BE2C (cell line): ENCODE data around the gene USH2A.

ENCODE experiments used
- DNase-seq: peaks from one replicate; pipeline ENCODE4 v3.0.0-alpha.2; 2020
- H3K27me3 ChIP-seq: fragments of 250-450 bp; sonication (Bioruptor Pico); 2 replicates; pipeline ENCODE4 v1.5.1; 2020; ENCODE audit warnings: mild to moderate bottlenecking
- H3K36me3 ChIP-seq: fragments of 250-450 bp; sonication (Bioruptor Pico); 2 replicates; pipeline ENCODE4 v1.5.1; 2020; ENCODE audit warnings: mild to moderate bottlenecking
- H3K4me1 ChIP-seq: fragments of 250-450 bp; sonication (Bioruptor Pico); 2 replicates; pipeline ENCODE4 v1.5.1; 2020
- H3K4me3 ChIP-seq: 2 replicates; pipeline ENCODE4 v1.5.1; 2011; ENCODE audit warnings: low read depth, low read length
- H3K9me3 ChIP-seq: fragments of 250-450 bp; sonication (Bioruptor Pico); 2 replicates; pipeline ENCODE4 v1.5.1; 2020
- TF ChIP-seq, protein P1 (sequence below): IDR thresholded peaks from 2 replicates; pipeline ENCODE4 v1.5.1; 2012; ENCODE audit warnings: mild to moderate bottlenecking, low read depth, low read length

The USH2A gene

DNA sequence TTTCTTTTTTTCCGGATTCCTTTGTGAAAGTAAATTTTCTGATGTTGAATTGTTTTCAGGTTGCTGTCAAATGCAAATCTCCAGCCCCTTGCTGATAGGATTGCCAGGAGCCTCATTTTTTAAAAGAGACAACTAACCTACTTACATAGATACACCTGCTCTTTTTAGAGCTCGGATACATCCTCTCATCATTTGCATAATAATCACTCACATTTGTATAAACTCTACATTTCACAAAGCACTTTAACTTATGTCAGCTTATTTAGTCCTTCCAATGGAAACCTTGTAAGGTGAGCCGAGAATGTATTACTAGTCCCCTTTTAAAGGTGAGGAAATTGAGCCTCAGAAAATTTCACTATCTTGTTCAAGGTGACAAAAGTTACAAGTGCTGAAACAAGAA lies 771.4 kb downstream of the USH2A start:
- TF ChIP-seq, protein P1, sequence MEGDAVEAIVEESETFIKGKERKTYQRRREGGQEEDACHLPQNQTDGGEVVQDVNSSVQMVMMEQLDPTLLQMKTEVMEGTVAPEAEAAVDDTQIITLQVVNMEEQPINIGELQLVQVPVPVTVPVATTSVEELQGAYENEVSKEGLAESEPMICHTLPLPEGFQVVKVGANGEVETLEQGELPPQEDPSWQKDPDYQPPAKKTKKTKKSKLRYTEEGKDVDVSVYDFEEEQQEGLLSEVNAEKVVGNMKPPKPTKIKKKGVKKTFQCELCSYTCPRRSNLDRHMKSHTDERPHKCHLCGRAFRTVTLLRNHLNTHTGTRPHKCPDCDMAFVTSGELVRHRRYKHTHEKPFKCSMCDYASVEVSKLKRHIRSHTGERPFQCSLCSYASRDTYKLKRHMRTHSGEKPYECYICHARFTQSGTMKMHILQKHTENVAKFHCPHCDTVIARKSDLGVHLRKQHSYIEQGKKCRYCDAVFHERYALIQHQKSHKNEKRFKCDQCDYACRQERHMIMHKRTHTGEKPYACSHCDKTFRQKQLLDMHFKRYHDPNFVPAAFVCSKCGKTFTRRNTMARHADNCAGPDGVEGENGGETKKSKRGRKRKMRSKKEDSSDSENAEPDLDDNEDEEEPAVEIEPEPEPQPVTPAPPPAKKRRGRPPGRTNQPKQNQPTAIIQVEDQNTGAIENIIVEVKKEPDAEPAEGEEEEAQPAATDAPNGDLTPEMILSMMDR = no peak
- Histone ChIP-seq H3K27me3 (no peaks in the 10 kb centered on the region; the same call in 1 of the 2 replicates), H3K36me3 (no peaks in the 10 kb centered on the region), H3K4me1 (no peaks in the 10 kb centered on the region), H3K9me3 (no peaks in the 10 kb centered on the region), H3K4me3 (no peak overlapping the region)
- no peak for DNase-seq

DNA sequence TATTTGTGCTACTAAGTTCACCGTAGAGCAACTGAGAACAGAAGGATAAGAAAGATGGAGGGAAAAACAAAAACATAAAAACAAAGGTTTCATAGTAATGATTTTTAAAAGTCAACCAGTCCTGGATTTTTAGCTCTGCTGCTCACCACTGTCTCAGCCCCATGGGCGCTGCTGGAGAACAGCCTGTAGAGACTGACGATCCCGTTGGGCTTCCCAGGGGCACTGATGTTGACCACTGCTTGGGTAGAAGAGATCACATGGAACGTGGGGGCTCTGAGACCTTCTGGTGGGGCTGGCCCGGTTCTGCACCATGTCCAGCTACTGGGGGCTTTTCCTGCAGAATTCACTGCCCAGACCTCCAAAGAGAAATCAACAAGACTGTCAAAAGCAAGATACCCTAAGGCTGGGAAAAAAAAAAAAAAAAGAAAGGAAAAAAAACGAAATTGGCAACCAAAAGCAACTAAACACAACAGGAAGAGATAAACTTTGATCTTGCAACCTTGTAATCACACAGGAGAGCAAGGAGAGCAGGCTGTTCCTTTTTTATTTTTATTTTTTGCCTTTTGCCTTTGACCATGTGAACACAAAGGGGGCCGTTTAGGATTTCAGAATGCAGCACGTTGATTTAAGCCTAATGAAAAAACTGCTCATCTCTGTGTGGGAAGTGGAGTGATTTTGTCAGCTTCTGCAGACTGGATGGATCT lies 772.6 kb downstream of the USH2A start:
- TF ChIP-seq, protein P1 = no peak
- Histone ChIP-seq H3K4me3 (no peak overlapping the region), H3K27me3 (no peaks in the 10 kb centered on the region; the same call in 1 of the 2 replicates), H3K36me3 (no peaks in the 10 kb centered on the region), H3K4me1 (no peaks in the 10 kb centered on the region), H3K9me3 (no peaks in the 10 kb centered on the region)
- no peak for DNase-seq

DNA sequence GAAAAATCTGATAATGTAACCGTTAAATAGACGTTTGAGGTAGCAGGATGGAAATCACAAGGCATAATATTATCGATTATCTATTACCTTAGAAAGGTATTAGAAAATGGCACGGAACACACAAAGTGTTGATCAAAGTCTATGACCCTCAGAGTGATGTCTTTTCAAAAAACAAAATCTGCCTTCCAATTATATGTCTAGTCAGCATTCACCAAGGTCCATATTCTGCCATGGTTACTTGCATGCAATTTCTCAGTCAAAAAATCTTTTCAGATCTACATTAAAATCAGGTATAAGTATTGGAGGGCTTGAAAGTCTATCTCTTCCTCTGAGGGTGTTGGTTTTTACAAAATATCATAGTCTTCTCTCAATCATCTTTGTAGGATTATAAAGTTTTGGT lies 774.3 kb downstream of the USH2A start:
- no peaks in the 10 kb centered on the region for H3K9me3 ChIP-seq
- no peak for DNase-seq
- TF ChIP-seq, protein P1 = no peak
- H3K36me3 ChIP-seq = no peaks in the 10 kb centered on the region
- no peak overlapping the region for H3K4me3 ChIP-seq
- H3K27me3 ChIP-seq = no peaks in the 10 kb centered on the region; the same call in 1 of the 2 replicates
- H3K4me1 ChIP-seq = no peaks in the 10 kb centered on the region

DNA sequence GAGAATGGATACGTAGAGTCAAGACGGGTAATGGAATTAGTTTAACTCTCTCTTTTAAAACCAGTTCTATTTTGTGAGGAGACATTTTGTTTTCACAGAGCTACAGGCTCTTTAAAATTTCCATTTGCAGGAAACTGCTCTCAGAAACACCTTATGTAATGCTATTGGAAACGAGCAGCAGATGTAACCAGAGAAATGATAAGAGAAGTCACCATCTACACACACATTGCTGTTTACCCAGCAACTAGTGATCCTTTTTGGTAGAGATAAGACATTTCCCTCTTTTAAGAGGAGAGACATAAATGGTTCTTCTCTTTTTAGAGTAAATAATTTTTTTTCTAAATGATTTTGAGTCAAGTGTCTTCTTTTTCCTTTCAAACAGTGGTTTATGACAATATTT lies 775.5 kb downstream of the USH2A start:
- Histone ChIP-seq H3K4me3 (no peak overlapping the region), H3K36me3 (no peaks in the 10 kb centered on the region), H3K4me1 (no peaks in the 10 kb centered on the region), H3K27me3 (no peaks in the 10 kb centered on the region; the same call in 1 of the 2 replicates), H3K9me3 (no peaks in the 10 kb centered on the region)
- DNase-seq = no peak
- TF ChIP-seq, protein P1 = no peak

DNA sequence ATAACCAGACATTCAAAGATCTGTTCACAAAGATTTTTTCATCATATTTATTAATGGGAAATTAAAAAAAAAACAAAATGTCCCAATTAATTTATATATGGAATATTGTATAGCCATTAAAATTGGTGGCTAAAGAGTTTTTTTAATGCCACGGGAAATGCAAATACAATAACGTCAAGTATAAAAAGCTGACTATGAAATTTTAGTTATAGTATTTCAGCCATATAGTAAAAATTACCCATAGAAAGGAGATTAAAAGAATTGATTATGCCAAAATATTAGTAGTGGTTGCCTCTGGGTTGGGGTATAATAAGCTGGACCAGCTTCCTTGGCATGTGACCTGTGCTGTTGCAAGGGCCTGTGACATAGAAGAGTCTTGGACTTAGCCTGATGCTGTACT lies 777.4 kb downstream of the USH2A start:
- no peak for DNase-seq
- H3K4me3 ChIP-seq = no peak overlapping the region
- no peaks in the 10 kb centered on the region; the same call in 1 of the 2 replicates for H3K27me3 ChIP-seq
- no peaks in the 10 kb centered on the region for H3K9me3 ChIP-seq
- H3K36me3 ChIP-seq = no peaks in the 10 kb centered on the region
- no peaks in the 10 kb centered on the region for H3K4me1 ChIP-seq
- TF ChIP-seq, protein P1 = no peak

DNA sequence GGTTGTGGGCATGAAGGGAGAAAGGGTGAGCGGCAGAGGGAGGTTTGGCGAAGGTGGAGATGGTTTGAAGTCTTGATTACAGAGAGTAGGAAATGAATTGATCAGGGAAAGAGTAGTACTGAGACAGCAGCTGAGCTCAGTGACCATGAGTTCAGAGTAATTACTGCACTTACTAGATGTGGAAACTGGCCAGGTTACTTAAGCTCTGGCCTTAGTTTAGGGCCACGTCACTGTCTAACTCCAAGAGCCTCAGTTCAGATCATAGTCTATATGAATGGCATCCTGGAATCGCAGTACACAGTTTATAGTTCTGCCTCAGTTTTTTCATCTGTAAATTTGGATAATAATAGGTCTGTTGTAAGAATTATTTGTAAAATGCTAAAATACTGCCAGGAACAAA lies 778.1 kb downstream of the USH2A start:
- Histone ChIP-seq H3K4me3 (no peak overlapping the region), H3K36me3 (no peaks in the 10 kb centered on the region), H3K4me1 (no peaks in the 10 kb centered on the region), H3K27me3 (no peaks in the 10 kb centered on the region; the same call in 1 of the 2 replicates), H3K9me3 (no peaks in the 10 kb centered on the region)
- DNase-seq = no peak
- TF ChIP-seq, protein P1 = no peak
